Left ventricle myocardium inferior (tissue), 1 donor: ENCODE data around the gene LIMS1. TPM values are rescaled to one million over a fixed set of nuclear protein-coding genes. Genes with fewer than 3 reads are reported as not detected.
"Not testable (repeated sequence)": the region's sequence is repeated elsewhere in the genome, so short reads cannot be mapped to it uniquely, and the experiment has no call there.

Experiments
- DNase-seq: peaks from one replicate; pipeline ENCODE4 v3.0.0-alpha.2; 2020
- H3K27ac ChIP-seq: fragments of 200-600 bp; replicated peaks from 2 replicates; pipeline ENCODE4 v1.8.0; 2021
- H3K27me3 ChIP-seq: fragments of 200-600 bp; 2 replicates; pipeline ENCODE4 v1.8.0; 2021; ENCODE audit warnings: low read depth
- H3K36me3 ChIP-seq: fragments of 200-600 bp; 2 replicates; pipeline ENCODE4 v1.8.0; 2021
- H3K4me1 ChIP-seq: fragments of 200-600 bp; 2 replicates; pipeline ENCODE4 v1.8.0; 2021
- H3K4me3 ChIP-seq: fragments of 200-600 bp; 2 replicates; pipeline ENCODE4 v1.8.0; 2021; ENCODE audit warnings: mild to moderate bottlenecking, moderate library complexity
- H3K9me3 ChIP-seq: fragments of 200-600 bp; replicated peaks from 2 replicates; pipeline ENCODE4 v1.8.0; 2021
- intact Hi-C: fragments of 100-400 bp; cut with micrococcal nuclease; formaldehyde crosslinking; loops from one replicate; pipeline ENCODE4 v1.11.0; 2022
- long read RNA-seq: library from polyadenylated mRNA; unstranded; transcript quantifications from one replicate; pipeline ENCODE4 v2.0.0, GENCODE V29; 2021
- total RNA-seq: library from RNA; stranded (reverse); fragmentation: NEBNext Ultra II Directional; extraction: Animal tissue kit (Norgen Biotek cat#: 25700); gene quantifications from one replicate; pipeline ENCODE4 v1.2.1, GENCODE V29; 2021
- TF ChIP-seq, protein P1 (sequence below): fragments of 200-600 bp; IDR thresholded peaks from 2 replicates; pipeline ENCODE4 v1.8.0; 2021; ENCODE audit warnings: antibody characterized with exemption, mild to moderate bottlenecking, borderline replicate concordance
- donor health status: DM: no; HTN: yes; CAD: no; lungs with severe emphysema.

LIMS1 gene, protein sequence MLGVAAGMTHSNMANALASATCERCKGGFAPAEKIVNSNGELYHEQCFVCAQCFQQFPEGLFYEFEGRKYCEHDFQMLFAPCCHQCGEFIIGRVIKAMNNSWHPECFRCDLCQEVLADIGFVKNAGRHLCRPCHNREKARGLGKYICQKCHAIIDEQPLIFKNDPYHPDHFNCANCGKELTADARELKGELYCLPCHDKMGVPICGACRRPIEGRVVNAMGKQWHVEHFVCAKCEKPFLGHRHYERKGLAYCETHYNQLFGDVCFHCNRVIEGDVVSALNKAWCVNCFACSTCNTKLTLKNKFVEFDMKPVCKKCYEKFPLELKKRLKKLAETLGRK
- total RNA-seq = 77.0 TPM
- long read RNA-seq, full-length matches to known transcripts = 6 of 56 reads
- long read RNA-seq, partial matches to known transcripts = 2 of 56 reads
- long read RNA-seq, other reads (novel, unspliced or antisense) = 48 of 56 reads

DNA sequence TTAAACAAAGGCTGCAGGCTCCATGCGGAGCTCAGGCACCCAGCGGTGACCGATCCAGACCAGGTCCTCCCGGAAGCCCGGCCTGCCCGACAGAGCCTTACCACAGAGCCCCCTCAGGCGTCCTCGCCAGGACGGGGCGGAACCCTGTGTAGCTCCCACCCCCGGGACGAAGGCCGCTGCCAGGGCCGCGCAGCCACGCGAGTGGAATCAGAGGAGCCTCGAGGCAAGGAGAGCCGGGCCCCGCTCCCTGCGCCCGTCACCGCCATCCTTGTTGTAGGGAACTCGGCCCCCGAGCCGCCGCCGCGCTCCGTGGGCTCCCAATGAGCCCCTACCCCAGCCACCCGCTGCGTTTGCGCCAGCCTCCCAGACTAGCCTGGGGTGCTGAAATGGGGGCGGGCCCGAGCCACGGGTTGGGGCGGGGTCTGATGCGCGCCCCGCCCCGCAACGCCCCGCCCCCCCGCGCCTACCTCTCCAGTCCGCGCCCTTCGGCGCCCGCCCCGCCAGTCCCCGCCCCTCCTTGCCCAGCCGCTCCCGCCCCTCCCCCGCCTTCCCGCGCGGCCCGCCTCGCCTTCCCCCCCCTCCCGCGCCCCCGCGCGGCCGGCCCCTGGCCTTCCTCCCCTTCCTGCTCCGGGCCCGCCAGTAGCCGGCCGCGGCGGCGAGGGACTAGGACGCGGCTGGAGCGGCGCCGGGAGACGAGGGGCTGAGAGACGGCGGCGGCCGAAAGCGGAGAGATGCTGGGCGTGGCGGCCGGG, at the start of gene LIMS1:
TSS of gene LIMS1 (plus strand) at position 639 of the 752 bp plus-strand sequence. CDS start at position 732, 93 bp downstream.
- H3K9me3 ChIP-seq = no peaks in the 10 kb centered on the region
- H3K27me3 ChIP-seq = no peaks in the 10 kb centered on the region
- intact Hi-C loops = loop anchor here (10.0 kb wide), 1 partner anchor 51 kb away; no protein-coding TSS in a partner anchor
- peaks cover 43% of the 10 kb centered on the region for H3K4me1 ChIP-seq
- TF ChIP-seq, protein P1, sequence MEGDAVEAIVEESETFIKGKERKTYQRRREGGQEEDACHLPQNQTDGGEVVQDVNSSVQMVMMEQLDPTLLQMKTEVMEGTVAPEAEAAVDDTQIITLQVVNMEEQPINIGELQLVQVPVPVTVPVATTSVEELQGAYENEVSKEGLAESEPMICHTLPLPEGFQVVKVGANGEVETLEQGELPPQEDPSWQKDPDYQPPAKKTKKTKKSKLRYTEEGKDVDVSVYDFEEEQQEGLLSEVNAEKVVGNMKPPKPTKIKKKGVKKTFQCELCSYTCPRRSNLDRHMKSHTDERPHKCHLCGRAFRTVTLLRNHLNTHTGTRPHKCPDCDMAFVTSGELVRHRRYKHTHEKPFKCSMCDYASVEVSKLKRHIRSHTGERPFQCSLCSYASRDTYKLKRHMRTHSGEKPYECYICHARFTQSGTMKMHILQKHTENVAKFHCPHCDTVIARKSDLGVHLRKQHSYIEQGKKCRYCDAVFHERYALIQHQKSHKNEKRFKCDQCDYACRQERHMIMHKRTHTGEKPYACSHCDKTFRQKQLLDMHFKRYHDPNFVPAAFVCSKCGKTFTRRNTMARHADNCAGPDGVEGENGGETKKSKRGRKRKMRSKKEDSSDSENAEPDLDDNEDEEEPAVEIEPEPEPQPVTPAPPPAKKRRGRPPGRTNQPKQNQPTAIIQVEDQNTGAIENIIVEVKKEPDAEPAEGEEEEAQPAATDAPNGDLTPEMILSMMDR = peak; percentile 11
- peak within 1 kb of the TSS; percentile 91 for H3K27ac ChIP-seq
- no peaks in the 10 kb centered on the region for H3K36me3 ChIP-seq
- H3K4me3 ChIP-seq = peak within 1 kb of the TSS; percentile 77
- DNase-seq = peak; percentile 94

DNA sequence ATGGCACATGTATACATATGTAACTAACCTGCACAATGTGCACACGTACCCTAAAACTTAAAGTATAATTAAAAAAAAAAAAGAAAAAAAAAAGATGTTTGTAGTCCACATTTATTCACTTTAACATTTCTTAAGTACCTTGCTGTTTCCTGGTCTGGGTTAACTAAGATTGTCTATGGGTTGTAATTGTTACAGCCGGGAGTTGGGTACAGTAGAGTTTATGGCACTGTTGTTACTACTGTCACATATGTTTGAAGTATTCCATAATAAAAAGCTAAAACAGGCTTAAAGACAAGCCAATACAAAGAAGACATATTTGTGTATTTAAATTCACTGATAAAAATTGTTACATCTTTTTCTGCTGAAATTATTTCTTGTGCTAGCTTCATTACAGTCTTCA, 49.0 kb upstream of the LIMS1 start:
- no peaks in the 10 kb centered on the region for H3K27me3 ChIP-seq
- TF ChIP-seq, protein P1 = no peak
- no peak overlapping the region for H3K4me3 ChIP-seq
- no peaks in the 10 kb centered on the region for H3K9me3 ChIP-seq
- H3K36me3 ChIP-seq = peaks cover 92% of the 10 kb centered on the region
- no peak overlapping the region for H3K27ac ChIP-seq
- no peaks in the 10 kb centered on the region for H3K4me1 ChIP-seq
- intact Hi-C loops = no loop called here
- no peak for DNase-seq

DNA sequence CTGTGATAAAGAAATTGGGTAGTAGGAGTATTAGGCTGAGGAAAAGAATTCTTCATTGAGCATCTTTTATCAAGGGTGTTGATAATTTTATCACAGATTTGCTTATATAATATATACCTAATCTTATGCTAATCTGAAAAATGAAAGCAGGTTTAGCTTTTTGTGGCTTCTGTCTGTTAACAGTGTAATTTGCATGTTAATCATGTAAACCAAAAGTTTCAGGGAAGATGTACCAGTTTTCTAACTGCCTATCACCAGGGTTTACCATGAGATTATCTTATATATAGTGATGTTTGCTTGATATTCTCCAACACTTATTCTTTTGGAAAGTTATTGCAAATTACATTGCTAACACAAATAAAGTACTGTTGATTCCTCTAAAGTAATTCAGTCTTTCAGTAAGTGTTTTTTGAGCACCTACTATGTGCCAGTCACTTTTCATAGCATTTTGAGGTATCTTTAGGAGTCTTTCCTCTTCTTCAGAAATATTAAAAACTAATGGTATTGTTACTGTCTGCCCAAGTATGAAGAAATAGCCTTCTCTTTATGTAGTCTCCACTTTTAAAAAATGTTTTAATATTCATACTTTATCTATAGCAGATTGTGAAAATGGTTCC, 43.7 kb upstream of the LIMS1 start:
- no peak for DNase-seq
- Histone ChIP-seq H3K36me3 (peaks cover 98% of the 10 kb centered on the region), H3K27ac (no peak overlapping the region), H3K27me3 (no peaks in the 10 kb centered on the region), H3K4me1 (no peaks in the 10 kb centered on the region), H3K9me3 (no peaks in the 10 kb centered on the region), H3K4me3 (no peak overlapping the region)
- intact Hi-C loops = no loop called here
- TF ChIP-seq, protein P1 = no peak

DNA sequence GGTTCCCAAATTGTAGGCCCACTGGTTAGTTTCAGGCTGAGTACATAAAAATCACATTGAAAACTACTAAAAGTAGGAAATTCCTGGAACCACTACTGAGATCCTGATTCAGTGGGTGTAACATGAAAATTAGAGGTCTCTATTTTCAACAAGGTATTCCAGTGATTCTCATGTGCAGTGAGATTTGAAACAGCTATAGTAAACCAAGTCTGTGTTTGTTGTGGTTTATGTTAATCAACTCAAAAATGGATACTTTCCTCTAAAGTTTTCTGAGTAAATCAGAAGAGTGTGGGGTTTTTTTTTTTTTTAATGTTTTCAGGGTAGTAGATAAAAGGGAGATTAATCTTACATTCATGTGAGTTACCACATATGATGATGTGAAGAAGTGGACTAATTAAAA, 42.4 kb upstream of the LIMS1 start:
- no peak overlapping the region for H3K4me3 ChIP-seq
- H3K27me3 ChIP-seq = no peaks in the 10 kb centered on the region
- H3K4me1 ChIP-seq = no peaks in the 10 kb centered on the region
- H3K9me3 ChIP-seq = no peaks in the 10 kb centered on the region
- DNase-seq = no peak
- intact Hi-C loops = no loop called here
- H3K36me3 ChIP-seq = peaks cover 90% of the 10 kb centered on the region
- H3K27ac ChIP-seq = no peak overlapping the region
- TF ChIP-seq, protein P1 = no peak

DNA sequence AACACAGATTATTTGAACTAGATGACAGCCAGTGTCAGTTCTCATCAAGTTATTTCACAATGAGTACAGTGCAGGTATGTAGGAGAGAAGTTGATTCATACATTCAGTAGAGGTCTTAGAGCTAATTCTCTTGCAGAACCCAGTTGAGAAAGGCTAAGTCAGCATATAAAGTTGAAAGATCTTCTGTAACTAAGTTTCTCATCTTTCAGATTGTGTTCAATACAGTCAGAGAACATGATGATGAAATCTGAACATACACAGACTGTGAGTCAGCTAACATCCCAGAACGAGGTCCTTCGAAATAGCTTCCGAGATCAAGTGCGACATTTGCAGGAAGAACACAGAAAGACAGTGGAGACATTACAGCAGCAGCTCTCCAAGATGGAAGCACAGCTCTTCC, 41.9 kb upstream of the LIMS1 start:
- Histone ChIP-seq H3K27ac (no peak overlapping the region), H3K27me3 (no peaks in the 10 kb centered on the region), H3K9me3 (no peaks in the 10 kb centered on the region), H3K36me3 (peaks cover 90% of the 10 kb centered on the region), H3K4me1 (no peaks in the 10 kb centered on the region), H3K4me3 (no peak overlapping the region)
- TF ChIP-seq, protein P1 = no peak
- DNase-seq = no peak
- intact Hi-C loops = no loop called here

DNA sequence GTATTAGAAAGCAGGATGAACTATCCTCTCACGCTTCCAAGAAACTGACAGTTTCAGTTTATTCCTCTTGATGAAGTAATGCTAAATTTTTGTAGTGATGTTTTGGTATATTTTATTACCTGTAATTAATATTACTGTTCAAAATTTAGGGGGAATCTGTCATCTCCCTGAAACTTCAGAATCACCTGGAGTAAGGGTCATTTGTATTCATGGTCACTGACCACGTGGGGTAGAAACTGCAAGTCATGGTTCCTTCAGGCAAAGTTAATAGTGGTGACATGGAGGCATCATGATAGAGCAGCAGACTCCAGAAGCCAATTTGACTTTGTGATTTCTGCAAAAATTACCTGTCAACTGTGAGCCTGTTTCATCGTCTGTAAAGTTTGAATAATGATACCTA, 38.1 kb upstream of the LIMS1 start:
- H3K4me3 ChIP-seq, H3K4me1 ChIP-seq, H3K27ac ChIP-seq, H3K9me3 ChIP-seq, intact Hi-C loops, H3K27me3 ChIP-seq, DNase-seq: not testable (repeated sequence)
- H3K36me3 ChIP-seq = peaks cover 68% of the 10 kb centered on the region

DNA sequence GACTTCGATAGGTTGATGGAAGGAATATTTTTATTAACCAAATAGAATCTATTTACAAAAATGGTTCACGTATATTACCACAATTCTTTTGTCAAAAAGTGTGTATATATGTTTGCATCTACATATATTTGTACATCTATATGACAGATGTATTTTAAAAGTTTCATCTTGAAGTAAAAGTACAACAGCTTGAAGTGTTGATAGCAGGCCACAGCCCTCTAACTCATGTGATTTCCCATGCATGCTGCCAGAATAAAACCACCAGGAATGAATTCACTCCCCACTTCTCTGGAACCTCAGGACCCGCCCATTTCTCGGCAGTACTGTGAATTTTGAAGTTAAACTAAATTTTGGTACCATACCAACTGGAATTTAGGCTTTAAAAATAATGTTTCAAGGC, 26.6 kb upstream of the LIMS1 start:
- intact Hi-C loops, H3K27ac ChIP-seq, DNase-seq, H3K4me3 ChIP-seq, H3K9me3 ChIP-seq, H3K27me3 ChIP-seq, H3K4me1 ChIP-seq: not testable (repeated sequence)
- H3K36me3 ChIP-seq = peaks cover 17% of the 10 kb centered on the region

DNA sequence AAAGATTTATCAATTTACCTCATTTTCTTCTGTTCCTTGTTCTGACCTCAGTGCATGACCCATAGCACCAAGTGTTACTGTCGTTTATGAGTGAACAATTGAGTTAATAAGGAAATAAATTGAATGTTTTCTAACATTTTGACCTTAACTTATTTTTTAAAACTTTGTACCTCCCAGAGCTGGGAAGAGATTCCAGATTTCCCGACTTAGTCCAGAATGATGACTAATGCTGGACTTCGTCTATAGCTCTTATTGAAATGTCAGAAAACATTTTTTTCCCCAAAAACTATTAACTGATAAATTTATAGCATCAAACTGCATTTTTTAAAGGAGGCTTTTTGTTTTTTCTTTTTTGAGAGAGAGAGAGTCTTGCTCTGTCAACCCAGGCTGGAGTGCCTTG, 21.8 kb upstream of the LIMS1 start:
- H3K4me1 ChIP-seq, intact Hi-C loops, H3K4me3 ChIP-seq, H3K27me3 ChIP-seq, H3K9me3 ChIP-seq, H3K27ac ChIP-seq, DNase-seq, H3K36me3 ChIP-seq: not testable (repeated sequence)
